NOMO-1 treated with DMSO at 0.1 percent for 48 hours (cell line): ENCODE data around the gene RGL1.
"Not testable (repeated sequence)": the region's sequence is repeated elsewhere in the genome, so short reads cannot be mapped to it uniquely, and the experiment has no call there.

Experiments
- DNase-seq: peaks from one replicate; lab custom pipeline; 2025; ENCODE audit not compliant: unreplicated experiment; lab: John Stamatoyannopoulos, UW

The RGL1 gene

DNA sequence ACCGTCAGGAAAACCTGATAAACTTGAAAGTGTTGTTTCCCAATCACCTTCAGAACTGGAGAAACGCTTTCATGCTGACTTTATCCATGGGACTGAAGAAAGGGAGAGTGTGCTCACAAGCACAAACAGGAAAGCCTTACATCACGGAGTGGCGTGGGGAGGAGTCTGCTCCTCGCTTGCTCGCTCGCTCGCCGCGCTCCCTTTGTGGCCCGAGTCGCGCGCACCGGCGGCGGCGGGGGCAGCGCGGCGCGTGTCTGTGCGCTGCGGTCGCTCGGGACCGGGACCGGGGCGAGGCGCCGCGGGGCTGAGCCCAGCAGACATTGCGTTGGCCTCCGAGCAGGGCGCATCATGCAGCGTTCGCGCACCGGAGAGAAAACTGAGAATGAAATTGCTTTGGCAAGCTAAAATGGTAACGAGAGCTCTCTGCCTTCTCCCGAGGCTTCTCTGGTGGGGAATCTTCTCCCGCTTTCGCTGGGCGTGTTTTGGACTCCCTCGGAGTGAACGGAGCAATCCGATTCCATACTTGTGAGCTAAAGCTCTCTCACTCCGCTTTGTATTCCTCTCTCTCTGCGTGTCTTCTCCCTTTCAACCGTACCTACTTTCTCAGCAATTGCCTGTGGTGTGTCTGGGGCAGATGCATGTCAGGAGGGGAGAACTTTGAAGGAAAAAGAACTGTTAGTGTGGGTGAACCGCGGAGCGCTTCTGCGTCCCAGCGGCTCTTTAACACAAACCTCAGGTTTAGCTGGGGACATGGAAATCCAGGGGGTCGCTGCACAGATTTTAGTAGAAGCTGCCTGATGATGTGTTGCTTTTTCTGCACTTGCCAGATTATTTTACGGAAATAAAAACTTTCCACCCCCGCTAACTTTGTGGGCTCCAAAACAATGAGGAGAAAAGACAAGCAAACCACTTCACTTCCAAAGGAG is at the start of gene RGL1:
Gene RGL1, plus strand, starts transcription at position 205 of the 926 bp plus-strand sequence. Its CDS starts 178 bp downstream, at position 383.
- DNase-seq = peak; percentile 49

DNA sequence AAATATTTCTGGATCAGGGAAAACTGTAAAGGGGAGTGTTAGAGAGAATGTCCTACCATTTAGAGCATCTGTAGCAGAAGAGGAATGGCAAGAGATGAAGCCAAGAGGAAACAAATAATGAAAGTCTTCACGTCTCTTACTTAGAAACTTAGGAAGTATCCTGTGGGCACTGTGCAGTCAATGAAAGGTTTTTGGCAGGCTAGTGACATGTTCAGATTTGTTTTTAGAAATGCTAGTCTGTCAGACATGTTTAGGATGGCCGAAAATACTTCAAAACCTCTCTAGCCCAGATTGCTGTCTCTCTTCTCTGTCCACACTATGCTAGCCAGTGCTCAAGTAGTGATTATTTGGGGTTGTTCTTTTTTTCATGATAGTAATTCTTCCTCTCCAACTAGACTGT is 48.6 kb upstream of the RGL1 start:
- no peak for DNase-seq

DNA sequence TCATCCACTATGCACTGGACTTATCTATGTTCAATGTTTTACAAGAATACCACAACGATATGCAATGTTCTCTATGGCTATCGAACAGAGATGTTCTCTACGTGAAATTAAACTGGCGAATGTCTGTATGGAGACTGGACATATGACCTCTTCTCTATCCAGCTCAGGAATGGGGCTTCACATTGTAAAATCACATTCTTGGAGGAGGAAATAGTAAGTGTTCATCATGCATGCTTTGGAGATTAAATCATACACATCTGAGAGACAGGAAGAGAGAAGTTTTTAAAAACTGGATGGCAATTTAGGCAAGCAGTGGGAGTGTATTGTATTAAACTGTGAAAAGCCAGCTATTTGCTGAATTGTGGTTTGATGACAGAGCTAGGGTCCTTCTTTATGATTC is 47.9 kb upstream of the RGL1 start:
- DNase-seq = no peak

DNA sequence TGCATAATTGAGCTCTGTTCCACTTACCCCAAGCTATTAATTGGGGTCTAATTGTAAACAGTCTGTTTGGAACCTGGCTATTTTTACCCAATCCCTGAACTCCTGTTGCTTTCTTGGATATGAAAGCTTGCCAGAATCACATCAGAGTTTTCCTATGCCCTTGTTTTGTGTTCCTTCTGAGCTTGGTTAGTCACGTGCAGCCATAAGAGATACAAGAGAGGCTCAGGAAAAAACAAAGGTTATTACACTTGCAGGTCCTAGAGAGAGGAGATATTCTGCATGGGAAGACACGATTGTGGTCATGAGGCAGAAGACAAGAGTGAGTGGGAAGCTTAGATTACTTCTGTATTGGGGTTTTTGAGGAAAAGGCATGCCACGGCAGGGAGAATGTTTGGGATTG is 46.0 kb upstream of the RGL1 start:
- DNase-seq = no peak

DNA sequence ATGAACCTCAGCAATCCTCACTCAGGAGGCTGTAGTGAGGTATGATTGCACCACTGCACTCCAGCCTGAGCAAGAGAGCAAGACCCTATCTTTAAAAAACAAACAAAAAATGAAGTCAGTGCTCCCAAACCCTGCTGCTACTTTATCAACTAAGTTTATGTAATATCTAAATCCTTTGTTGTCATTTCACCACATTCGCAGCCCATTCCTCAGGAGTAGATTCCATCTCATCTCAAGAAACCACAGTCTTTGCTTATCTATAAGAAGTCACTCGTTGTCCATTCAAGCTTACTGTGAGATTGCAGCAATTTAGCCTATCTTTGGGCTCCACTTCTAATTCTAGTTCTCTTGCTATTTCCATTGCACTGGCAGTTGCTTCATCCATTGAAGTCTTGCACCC is 44.3 kb upstream of the RGL1 start:
- DNase-seq = no peak

DNA sequence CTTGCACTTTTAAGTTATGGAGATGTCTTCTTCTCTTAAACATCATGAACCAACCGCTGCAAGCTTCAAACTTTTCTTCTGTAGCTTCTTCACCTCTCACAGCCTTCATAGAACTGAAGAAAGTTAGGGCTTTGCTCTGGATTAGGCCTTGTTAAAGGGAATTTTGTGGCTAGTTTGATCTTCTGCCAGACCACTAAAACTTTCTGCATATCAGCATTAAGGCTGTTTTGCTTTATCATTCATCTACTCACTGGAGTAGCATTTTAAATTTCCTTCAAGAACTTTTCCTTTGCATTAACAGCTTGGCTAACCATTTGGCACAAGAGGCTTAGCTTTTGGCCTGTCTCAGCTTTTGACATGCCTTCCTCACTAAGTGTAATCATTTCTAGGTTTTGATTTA is 43.0 kb upstream of the RGL1 start:
- no peak for DNase-seq

DNA sequence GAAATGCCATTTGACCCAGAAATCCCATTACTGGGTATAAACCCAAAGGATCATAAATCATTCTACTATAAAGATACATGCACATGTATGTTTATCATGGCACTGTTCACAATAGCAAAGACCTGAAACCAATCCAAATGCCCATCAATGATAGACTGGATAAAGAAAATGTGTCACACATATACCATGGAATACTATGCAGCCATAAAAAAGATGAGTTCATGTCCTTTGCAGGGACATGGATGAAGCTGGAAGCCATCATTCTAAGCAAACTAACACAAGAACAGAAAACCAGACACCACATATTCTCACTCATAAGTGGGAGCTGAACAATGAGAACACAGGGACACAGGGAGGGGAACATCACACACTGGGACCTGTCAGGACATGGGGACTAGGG is 42.1 kb upstream of the RGL1 start:
- DNase-seq = not testable (repeated sequence)

DNA sequence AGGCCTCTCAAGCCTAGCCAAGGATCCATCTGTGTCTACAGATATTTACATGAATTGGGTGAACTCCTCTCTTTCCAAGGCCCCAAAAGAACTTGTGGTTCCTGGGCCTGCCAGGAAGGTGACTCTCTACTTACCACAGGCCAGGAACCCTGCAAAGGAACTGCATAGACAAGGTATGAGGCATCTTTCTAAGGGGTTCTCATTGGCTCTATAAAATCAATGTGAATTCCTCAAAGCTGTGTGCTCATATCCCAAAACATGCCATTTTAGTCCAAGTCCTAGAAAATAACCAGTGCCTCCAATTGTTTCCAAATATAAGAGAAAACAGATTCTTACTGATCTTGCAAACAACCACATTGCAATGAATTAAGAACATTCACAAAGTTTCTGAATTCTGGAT is 39.9 kb upstream of the RGL1 start:
- no peak for DNase-seq

DNA sequence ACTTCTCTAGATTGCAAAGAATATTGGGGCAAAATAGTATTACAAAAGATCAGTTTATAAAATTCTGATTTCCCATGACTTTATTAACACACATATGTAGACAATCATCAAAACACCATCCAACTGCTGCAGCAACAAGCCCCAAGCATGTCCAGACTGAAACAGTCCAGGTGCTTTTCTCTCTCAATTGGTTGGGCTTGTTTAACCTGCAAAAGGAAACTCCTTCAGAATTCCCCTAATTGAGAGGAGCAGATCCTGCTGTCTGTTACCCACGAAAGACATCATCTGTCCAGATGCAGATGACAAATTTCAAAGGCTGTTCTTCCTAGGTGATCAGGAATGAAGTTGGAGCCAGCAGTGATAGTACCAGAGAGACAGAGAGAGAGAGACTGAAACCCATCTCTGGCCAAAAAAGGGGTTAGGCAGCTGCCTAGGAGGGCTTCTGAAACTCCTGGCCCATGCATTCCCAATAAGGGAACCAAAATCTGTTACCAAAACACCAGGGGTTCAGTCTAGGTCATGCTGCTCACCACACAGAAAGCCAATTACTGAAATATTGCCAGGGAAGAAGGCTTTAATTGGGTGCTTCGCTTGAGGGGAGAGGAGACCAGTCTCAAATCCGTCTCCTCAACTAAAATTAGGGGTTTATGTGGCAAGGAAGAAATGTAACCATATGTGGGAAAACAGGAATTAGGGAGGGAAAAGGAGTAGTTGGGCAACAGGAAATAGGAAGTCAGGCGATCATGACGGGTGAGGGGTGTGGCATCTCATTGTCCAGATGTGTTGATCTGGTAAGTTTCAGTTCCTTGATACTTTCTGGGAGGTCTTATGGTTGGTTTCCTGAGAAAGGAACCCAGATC is 34.7 kb upstream of the RGL1 start:
- DNase-seq = peak; percentile 11

DNA sequence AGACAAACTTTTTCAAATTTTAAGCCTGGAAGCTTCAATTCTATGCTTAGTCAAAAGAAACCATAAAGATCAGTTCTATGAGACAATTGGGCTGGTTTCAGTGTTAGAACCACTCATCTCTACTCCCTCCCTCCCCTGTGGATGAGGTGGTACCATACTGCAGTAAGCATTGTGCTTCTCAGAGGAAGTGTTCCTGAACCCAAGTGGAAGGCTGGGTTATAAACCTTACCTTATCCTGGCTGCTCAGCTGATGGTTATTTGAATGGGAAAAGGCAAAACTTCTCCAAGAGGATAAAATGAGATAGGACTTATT is 34.1 kb upstream of the RGL1 start:
- no peak for DNase-seq

DNA sequence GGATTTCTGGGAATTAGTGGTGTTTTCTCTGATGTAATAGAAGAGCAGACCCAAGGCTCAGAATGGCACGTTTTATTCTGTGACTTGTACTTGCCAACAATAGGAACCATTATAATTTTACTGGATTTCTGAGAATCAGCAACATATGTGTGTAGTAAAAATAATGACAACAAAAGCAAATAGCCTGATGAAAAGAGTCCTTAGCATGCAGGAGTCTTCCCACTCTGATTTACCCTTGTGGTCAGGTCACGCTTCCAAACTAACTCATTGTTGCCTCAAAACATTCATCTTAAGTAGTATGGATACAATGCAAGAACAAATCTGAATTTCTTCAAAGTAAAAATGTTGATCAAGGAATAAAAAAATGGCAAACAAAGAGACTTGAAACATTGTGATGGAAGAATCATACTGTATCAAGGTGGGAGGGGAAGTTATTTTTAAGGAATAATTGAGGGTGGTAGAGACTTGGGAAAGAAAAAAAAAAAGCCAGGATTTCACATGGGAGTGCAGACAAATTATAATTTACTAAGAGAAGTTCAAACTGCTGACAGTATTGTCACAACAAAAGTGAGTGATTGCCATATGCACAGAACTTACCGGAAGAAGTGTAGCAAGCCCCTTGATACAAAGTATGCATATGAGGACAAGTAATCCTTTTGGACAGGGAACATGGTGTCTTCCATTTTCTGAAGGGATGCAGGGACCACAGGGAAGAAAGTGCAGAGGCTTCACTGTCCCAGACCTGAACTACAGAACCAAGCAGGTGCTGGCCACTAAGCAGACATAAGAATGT is 31.2 kb upstream of the RGL1 start:
- no peak for DNase-seq

DNA sequence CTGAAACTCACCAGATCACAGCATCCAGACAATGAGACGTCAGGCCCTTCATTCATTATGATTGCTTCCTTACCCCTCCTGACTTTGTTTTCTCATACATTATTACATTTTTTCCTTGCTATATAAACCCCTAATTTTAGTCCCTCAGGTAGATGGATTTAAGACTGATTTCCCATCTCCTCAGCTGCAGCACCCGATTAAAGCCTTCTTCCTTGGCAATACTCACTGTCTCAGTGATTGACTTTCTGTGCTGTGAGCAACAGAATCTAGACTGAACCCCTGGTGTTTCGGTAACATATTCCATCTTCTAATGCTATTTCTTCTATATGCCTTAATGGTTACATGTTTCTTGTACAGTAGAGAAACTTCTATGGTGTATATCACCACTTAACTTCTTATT is 30.0 kb upstream of the RGL1 start:
- DNase-seq = no peak

DNA sequence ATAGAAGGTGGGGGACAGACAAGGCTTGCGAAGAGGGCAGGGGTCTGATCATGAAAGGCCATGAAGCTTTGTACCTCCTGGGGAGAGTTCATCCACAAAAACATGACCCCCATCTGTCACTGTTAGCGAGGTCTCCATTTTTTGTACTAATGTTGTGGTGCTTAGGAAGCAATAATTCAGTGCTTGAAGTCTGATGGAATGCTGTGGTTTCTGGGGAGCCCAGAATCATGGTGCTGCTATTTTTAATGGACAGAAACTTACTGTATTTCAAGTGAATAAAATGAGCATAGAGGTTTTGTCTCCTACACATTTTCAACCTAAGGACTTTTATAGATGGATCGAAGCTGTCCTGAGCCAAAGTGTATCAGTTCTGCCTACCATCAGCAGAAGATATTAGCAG is 28.2 kb upstream of the RGL1 start:
- DNase-seq = no peak

DNA sequence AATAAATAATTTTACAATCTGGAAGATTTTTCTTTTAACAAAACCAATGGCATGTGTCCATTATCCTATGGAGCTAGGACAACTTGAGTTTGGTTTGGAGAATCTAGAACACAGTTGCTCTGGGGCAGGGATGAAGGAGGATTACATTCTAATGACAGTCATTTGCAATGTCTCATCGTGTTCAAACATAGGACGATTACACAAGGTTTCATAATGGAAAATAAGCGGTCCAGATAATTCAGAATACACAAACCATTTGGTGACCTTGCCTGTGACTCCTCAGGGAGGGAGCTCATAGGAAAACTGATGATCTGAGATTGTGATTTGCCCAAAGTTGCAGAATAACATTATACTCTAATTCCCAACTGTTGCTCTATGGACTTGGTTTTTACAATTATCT is 27.6 kb upstream of the RGL1 start:
- DNase-seq = no peak

DNA sequence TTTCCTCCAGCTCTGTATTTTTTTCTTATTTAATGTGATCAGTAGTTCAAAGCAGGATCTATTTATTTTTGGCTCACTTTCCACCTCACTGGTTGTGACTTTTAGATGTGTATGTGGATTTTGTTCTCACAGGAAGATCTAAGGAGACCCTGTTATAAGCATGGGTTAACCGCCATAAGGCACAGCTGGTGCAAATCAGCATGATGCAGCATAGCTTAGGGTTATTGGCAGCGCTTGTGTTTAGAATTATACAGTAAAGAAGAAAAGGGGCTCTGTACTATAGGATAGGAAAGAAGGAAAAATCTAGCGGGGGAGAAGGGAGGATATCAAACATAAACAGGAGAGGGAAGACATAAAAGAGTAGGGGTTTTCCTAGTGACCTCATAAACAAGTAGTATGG is 26.9 kb upstream of the RGL1 start:
- DNase-seq = no peak

DNA sequence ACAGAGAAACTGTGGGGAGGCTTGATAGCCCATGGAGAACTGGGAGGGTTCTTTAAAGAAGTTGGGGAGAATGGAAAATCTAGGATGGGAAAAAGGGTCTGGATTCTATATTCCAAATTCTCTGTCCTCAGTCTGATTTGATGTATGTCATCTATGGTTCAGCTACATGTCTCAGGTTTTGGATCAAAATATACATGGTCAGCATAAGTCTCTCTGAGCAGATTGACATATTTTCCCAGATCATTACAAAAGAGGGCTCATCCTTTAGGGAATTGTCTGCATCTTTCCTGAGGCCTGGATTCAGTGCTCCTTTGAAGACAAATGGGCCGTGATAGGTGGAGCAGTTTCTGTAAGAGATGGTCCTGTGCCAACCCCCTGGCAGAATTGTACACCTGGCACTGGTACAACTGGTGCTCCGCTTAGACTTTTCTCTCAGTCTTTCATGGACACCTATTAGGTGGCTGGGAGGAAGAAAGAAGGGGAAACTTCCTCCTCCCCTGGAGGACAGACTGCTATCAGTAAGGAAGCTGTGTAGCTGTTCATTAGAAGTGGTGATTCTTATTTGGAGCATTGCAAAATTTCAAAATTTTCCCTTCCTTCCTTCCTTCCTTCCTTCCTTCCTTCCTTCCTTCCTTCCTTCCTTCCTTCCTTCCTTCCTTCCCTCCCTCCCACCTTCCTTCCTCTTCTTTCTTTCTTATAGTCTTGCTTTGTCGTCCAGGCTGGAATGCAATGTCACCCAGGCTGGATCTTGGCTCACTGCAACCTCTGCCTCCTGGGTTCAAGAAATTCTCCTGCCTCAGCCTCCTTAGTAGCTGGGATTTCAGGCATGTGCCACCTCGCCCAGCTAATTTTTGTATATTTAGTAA is 26.1 kb upstream of the RGL1 start:
- no peak for DNase-seq

DNA sequence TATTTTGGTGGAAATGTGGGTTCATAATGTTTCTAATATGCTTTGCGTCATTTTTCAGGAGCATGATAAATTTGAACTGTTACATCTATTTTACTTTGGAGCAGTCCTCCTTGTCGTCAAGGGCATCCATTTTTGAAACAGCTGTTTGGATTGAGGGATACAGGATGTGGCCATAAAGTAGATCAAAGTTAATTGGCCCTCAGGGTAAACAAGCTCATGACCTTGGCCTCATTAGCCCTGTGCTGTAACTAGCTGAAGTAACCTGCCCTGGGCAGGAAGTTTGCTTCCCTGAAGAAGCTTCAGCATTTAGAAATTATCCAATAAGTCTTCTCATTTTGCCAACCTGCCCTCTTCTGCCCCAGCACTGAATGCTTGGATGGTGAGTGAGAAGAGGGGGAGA is 24.8 kb upstream of the RGL1 start:
- DNase-seq = no peak

DNA sequence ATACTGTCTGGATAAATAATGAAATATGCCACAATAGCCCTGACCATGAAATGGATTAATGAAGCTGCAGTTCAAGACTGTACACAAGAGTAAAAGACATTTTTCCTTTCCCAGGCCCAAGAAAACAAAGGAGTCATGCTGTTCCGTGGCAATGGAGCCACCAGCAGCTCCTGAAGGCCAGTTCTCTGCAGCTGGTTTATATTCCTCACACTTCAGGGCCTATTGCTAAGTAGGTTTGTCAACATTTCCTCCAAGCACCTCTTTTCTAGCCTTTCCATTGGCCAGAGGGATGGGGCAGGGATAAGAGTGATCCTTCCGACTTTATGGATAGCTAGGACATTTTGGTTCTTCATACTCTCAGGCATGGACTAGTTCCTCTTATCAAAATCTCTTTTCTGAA is 24.2 kb upstream of the RGL1 start:
- DNase-seq = no peak

DNA sequence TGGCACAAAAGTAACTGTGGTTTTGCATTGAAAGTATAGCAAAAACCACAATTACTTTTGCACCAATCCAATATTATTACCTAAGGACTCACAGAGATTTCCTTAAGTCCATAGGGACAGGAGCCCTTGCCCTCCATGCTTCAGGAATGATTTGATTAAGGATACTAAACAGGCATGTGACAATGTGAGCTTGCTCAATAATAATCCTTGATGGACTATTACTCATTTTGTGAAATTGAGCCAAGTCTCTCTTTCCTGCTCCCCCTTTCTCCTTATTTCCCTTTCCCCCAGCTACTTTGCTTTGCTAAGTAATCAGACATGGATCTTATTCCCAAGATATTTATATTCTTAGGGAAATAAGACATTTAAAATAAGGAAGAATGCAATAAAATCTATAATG is 21.6 kb upstream of the RGL1 start:
- DNase-seq = no peak

DNA sequence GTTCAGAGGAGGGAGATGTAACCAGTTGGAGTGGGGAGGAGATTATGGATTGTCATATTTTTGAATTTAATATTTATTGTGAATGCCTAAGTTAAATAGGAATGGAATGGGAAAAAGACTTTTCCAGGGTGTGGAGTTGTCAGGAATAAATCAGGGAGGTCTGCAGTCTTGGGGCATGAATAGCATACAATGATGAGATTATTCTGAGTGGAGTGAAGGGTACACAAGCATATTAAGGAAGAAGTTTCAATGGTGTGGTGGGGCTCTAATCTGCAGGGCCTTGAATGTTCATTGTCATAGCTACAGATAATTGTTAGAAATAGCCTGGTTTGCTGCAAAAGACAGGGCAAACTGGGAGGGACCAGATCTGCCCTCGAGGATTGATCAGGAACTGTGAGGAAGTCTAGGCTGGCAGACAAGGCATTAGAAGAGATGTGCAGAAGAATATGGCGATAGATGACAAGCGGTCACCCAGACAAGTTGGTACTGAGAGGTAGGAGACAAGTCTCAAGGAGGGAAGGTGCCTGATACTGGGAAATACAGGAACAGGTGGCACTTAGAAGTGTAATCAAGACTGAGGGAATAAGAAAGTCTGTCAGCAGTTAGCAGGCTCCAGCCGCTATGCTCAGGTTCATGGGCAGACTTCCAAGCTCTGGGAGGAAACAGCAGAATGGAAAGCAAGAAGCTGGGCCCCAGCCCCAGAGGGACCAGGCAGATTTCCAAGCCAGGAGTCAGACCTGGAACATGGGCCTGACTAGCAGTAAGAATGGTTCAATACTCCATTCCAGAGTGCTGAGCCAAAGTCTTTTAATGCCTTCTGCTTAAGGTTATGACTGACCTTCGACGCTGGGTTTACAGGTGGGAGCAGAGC is 20.9 kb upstream of the RGL1 start:
- DNase-seq = no peak
